ENCODE measurements around the gene CEP350.

The CEP350 gene

DNA sequence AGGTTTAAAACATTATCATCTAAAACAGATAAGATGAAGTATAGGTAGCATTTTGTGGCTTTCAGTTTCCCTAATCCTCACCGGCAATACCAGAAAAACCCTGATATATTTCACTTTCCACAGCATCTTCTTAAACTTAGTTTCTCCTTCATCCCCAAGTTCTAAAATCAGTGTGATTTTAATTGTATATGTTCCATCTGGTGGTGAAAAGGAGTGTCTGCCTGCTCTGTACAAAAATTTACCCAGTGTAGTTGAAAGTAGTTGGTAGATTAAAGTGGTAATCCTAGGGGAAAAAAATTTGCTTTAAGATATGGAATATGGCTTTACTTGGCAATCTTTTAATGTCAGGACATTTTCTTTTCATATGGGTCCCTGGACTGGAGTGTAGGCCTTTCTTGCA, 74.3 kb downstream of the CEP350 start:
- ChIA-PET POLR2A (no interaction called here), CTCF (interaction anchor here (1.0 to 2.3 kb wide), 5 partner anchors 9 to 161 kb away, joined by 3 to 5 read pairs (median 4); no protein-coding TSS in a partner anchor)
- TF ChIP-seq CTCF (IDR thresholded peaks at IDR 0.05; ENCODE audit: control extremely low read depth, extremely low read depth, low read depth, missing control alignments) = peak; percentile 31
- DNase-seq (ENCODE audit: extremely low spot score) = no peak

DNA sequence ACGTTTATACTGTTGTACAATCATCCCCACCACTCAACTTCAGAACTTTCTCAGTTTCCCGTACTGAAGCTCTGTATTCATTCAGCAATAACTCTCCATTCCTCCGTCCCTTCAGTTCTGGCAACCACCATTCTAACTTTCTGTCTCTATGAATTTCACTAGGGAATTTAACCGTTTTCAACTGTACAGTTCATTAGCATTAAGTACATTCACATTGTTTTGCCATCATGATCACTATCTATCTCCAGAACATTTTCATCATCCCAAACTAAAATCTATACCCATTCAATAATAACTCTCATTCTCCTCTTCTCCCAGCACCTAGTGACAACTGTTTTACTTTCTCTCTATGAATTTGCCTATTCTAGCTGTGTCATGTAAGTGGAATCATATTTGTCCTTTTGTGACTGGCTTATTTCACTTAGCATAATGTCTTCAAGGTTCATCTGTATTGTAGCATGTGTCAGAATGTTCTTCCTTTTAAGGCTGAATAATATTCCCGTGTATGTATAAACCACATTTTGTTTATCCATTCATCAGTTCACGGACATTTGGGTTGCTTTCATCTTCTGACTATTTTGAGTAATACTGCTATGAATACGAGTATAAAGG, 75.0 kb downstream of the CEP350 start:
- no peak for DNase-seq (ENCODE audit: extremely low spot score)
- ChIA-PET CTCF (interaction anchor here (2.3 kb wide), 1 partner anchor 12 kb away, joined by 5 read pairs; no protein-coding TSS in a partner anchor), POLR2A (no interaction called here)
- TF ChIP-seq CTCF (IDR thresholded peaks at IDR 0.05; ENCODE audit: control extremely low read depth, extremely low read depth, low read depth, missing control alignments) = no peak

GRCh38 chr1:180031664-180032063, 77.1 kb downstream of the CEP350 start:
- POLR2A ChIA-PET = no interaction called here
- TF ChIP-seq CTCF (IDR thresholded peaks at IDR 0.05; ENCODE audit: control extremely low read depth, extremely low read depth, low read depth, missing control alignments) = no peak
- CTCF ChIA-PET = interaction anchor here (0.8 to 1.8 kb wide), 3 partner anchors 10 to 164 kb away, joined by 3 read pairs; no protein-coding TSS in a partner anchor
- no peak for DNase-seq (ENCODE audit: extremely low spot score)

GRCh38 chr1:180033390-180033789, 78.8 kb downstream of the CEP350 start:
- DNase-seq (ENCODE audit: extremely low spot score) = no peak
- POLR2A ChIA-PET = no interaction called here
- TF ChIP-seq CTCF (IDR thresholded peaks at IDR 0.05; ENCODE audit: control extremely low read depth, extremely low read depth, low read depth, missing control alignments) = no peak
- CTCF ChIA-PET = interaction anchor here (1.0 to 2.0 kb wide), 4 partner anchors 10 to 327 kb away, joined by 3 to 8 read pairs (median 4); no protein-coding TSS in a partner anchor

GRCh38 chr1:180040034-180040433, 85.4 kb downstream of the CEP350 start:
- ChIA-PET POLR2A (no interaction called here), CTCF (no interaction called here)
- no peak for TF ChIP-seq CTCF (IDR thresholded peaks at IDR 0.05; ENCODE audit: control extremely low read depth, extremely low read depth, low read depth, missing control alignments)
- DNase-seq (ENCODE audit: extremely low spot score) = no peak

- ChIA-PET POLR2A (no interaction called here), CTCF (interaction anchor here (0.7 to 1.3 kb wide), 2 partner anchors 10 to 227 kb away, joined by 3 read pairs; no protein-coding TSS in a partner anchor)
- no peak for TF ChIP-seq CTCF (IDR thresholded peaks at IDR 0.05; ENCODE audit: control extremely low read depth, extremely low read depth, low read depth, missing control alignments)
- no peak for DNase-seq (ENCODE audit: extremely low spot score)
Measured at GRCh38 chr1:180041582-180041981, 87.0 kb downstream of the CEP350 start.

All from GM10248 (cell line).